T-helper 17 cell (primary cell): ENCODE measurements around the gene NUCB2. TPM values are rescaled to one million over a fixed set of nuclear protein-coding genes. Genes with fewer than 3 reads are reported as not detected.
"Not testable (repeated sequence)": the region's sequence is repeated elsewhere in the genome, so short reads cannot be mapped to it uniquely, and the experiment has no call there.

ENCODE experiments used
- ATAC-seq: fragments of 150-1000 bp; cut with Tn5 transposase; 2 replicates; pipeline ENCODE4 v1.10.0; 2021; ENCODE audit warnings: mild to moderate bottlenecking, moderate library complexity
- DNase-seq, 3 donors: peaks; one replicate each; pipeline versions ENCODE4 v3.0.0 to v3.0.0-alpha.2; 2020 to 2021
- H3K9me3 ChIP-seq: one replicate; pipeline ENCODE4 v1.7.0; 2013; ENCODE audit warnings: low read length, mild to moderate bottlenecking; ENCODE audit not compliant: control insufficient read depth, poor library complexity, severe bottlenecking
- H3K27ac Mint-ChIP-seq: one replicate; pipeline ENCODE4 v1.8.0; 2022; ENCODE audit warnings: mild to moderate bottlenecking, moderate library complexity, mixed read lengths
- H3K27me3 Mint-ChIP-seq: one replicate; pipeline ENCODE4 v1.8.0; 2022; ENCODE audit warnings: mixed read lengths
- H3K36me3 Mint-ChIP-seq: one replicate; pipeline ENCODE4 v1.8.0; 2022; ENCODE audit warnings: low read depth, mixed read lengths
- H3K4me1 Mint-ChIP-seq: one replicate; pipeline ENCODE4 v1.8.0; 2022; ENCODE audit warnings: mild to moderate bottlenecking, mixed read lengths
- H3K4me3 Mint-ChIP-seq: one replicate; pipeline ENCODE4 v1.8.0; 2022; ENCODE audit warnings: mild to moderate bottlenecking, moderate library complexity, mixed read lengths
- total RNA-seq, 4 donors: library from RNA in 2 of 4; stranded (reverse) in 2 of 4; gene quantifications; one replicate each; pipeline ENCODE4 v1.2.3 and lab custom pipeline; 2022 to 2026

The NUCB2 gene
- total RNA-seq, 2 donors from 2014 or later, result 29.5 to 33.6 TPM

- Mint-ChIP-seq H3K4me3 (no peak overlapping the region), H3K27me3 (peaks cover 14% of the 10 kb centered on the region), H3K4me1 (peaks cover 7% of the 10 kb centered on the region), H3K36me3 (no peaks in the 10 kb centered on the region), H3K27ac (no peak overlapping the region)
- DNase-seq (no peak), ATAC-seq (no peak)
- H3K9me3 ChIP-seq, result no peaks in the 10 kb centered on the region
These were observed 20.0 kb upstream of the NUCB2 start for GRCh38 chr11:17256512-17256911.

- no peaks in the 10 kb centered on the region for H3K36me3 Mint-ChIP-seq
- no peak overlapping the region for H3K27ac Mint-ChIP-seq
- peaks cover 7% of the 10 kb centered on the region for H3K4me1 Mint-ChIP-seq
- H3K9me3 ChIP-seq, result no peaks in the 10 kb centered on the region
- DNase-seq (no peak), ATAC-seq (no peak)
- no peak overlapping the region for H3K4me3 Mint-ChIP-seq
- peaks cover 10% of the 10 kb centered on the region for H3K27me3 Mint-ChIP-seq
These were observed 19.3 kb upstream of the NUCB2 start for GRCh38 chr11:17257196-17257595.

GRCh38 chr11:17258670-17259069 lies 17.9 kb upstream of the NUCB2 start:
- H3K27me3 Mint-ChIP-seq, result peaks cover 7% of the 10 kb centered on the region
- DNase-seq (no peak), ATAC-seq (no peak)
- H3K9me3 ChIP-seq, result no peaks in the 10 kb centered on the region
- H3K36me3 Mint-ChIP-seq, result no peaks in the 10 kb centered on the region
- H3K4me1 Mint-ChIP-seq, result peaks cover 9% of the 10 kb centered on the region
- no peak overlapping the region for H3K4me3 Mint-ChIP-seq
- no peak overlapping the region for H3K27ac Mint-ChIP-seq

- Mint-ChIP-seq H3K4me1 (peaks cover 9% of the 10 kb centered on the region), H3K27me3 (peaks cover 7% of the 10 kb centered on the region), H3K27ac (no peak overlapping the region), H3K4me3 (no peak overlapping the region), H3K36me3 (no peaks in the 10 kb centered on the region)
- no peak for ATAC-seq
- DNase-seq, result no peak
- H3K9me3 ChIP-seq, result no peaks in the 10 kb centered on the region
These were observed 17.0 kb upstream of the NUCB2 start for GRCh38 chr11:17259519-17259918.

GRCh38 chr11:17260020-17260419 lies 16.5 kb upstream of the NUCB2 start:
- Mint-ChIP-seq H3K27ac (no peak overlapping the region), H3K27me3 (peaks cover 10% of the 10 kb centered on the region), H3K4me1 (peaks cover 9% of the 10 kb centered on the region), H3K4me3 (no peak overlapping the region), H3K36me3 (no peaks in the 10 kb centered on the region)
- no peaks in the 10 kb centered on the region for H3K9me3 ChIP-seq
- no peak for ATAC-seq
- no peak for DNase-seq

GRCh38 chr11:17263769-17264168 lies 12.8 kb upstream of the NUCB2 start:
- ATAC-seq (no peak), DNase-seq (no peak)
- H3K9me3 ChIP-seq, result no peaks in the 10 kb centered on the region
- peaks cover 4% of the 10 kb centered on the region for H3K4me1 Mint-ChIP-seq
- H3K36me3 Mint-ChIP-seq, result peaks cover 3% of the 10 kb centered on the region
- H3K27me3 Mint-ChIP-seq, result peaks cover 6% of the 10 kb centered on the region
- no peak overlapping the region for H3K4me3 Mint-ChIP-seq
- no peak overlapping the region for H3K27ac Mint-ChIP-seq

GRCh38 chr11:17266781-17267180 lies 9.8 kb upstream of the NUCB2 start:
- Mint-ChIP-seq H3K36me3 (peaks cover 3% of the 10 kb centered on the region), H3K4me3 (no peak overlapping the region), H3K27ac (no peak overlapping the region), H3K4me1 (peaks cover 8% of the 10 kb centered on the region), H3K27me3 (peaks cover 6% of the 10 kb centered on the region)
- ATAC-seq, result no peak
- no peaks in the 10 kb centered on the region for H3K9me3 ChIP-seq
- DNase-seq, result no peak

GRCh38 chr11:17267576-17267975 lies 9.0 kb upstream of the NUCB2 start:
- Mint-ChIP-seq H3K36me3 (peaks cover 3% of the 10 kb centered on the region), H3K4me3 (no peak overlapping the region)
- ATAC-seq, result no peak

GRCh38 chr11:17268500-17268899 lies 8.0 kb upstream of the NUCB2 start:
- not testable (repeated sequence) for H3K4me1 Mint-ChIP-seq, DNase-seq, H3K9me3 ChIP-seq, H3K27me3 Mint-ChIP-seq, H3K4me3 Mint-ChIP-seq, H3K36me3 Mint-ChIP-seq, ATAC-seq
- peak overlapping the region; percentile 16 for H3K27ac Mint-ChIP-seq

More at GRCh38 chr11:17267576-17267975, 9.0 kb upstream of the NUCB2 start:
- Mint-ChIP-seq H3K4me1 (peaks cover 8% of the 10 kb centered on the region), H3K27ac (no peak overlapping the region), H3K27me3 (peaks cover 6% of the 10 kb centered on the region)
- no peaks in the 10 kb centered on the region for H3K9me3 ChIP-seq
- no peak for DNase-seq

- H3K36me3 Mint-ChIP-seq, result peaks cover 3% of the 10 kb centered on the region
- peak overlapping the region; percentile 16 for H3K27ac Mint-ChIP-seq
- H3K4me1 Mint-ChIP-seq, result peaks cover 6% of the 10 kb centered on the region
- no peaks in the 10 kb centered on the region for H3K9me3 ChIP-seq
- H3K4me3 Mint-ChIP-seq, result no peak overlapping the region
- peaks cover 6% of the 10 kb centered on the region for H3K27me3 Mint-ChIP-seq
- no peak for ATAC-seq
- DNase-seq, result no peak
These were observed 7.6 kb upstream of the NUCB2 start for GRCh38 chr11:17268902-17269301.

- H3K36me3 Mint-ChIP-seq, result no peaks in the 10 kb centered on the region
- H3K4me3 Mint-ChIP-seq, result no peak overlapping the region
- H3K27ac Mint-ChIP-seq, result no peak overlapping the region
- no peaks in the 10 kb centered on the region for H3K9me3 ChIP-seq
- H3K27me3 Mint-ChIP-seq, result no peaks in the 10 kb centered on the region
- H3K4me1 Mint-ChIP-seq, result peaks cover 13% of the 10 kb centered on the region
- no peak for ATAC-seq
- no peak for DNase-seq
These were observed 3.7 kb upstream of the NUCB2 start for GRCh38 chr11:17272801-17273200.

- Mint-ChIP-seq H3K4me3 (no peak overlapping the region), H3K36me3 (no peaks in the 10 kb centered on the region), H3K27me3 (no peaks in the 10 kb centered on the region), H3K4me1 (peaks cover 13% of the 10 kb centered on the region), H3K27ac (no peak overlapping the region)
- no peak for DNase-seq
- no peaks in the 10 kb centered on the region for H3K9me3 ChIP-seq
- no peak for ATAC-seq
These were observed 3.3 kb upstream of the NUCB2 start for GRCh38 chr11:17273211-17273610.

GRCh38 chr11:17273668-17274282 lies 2.8 kb upstream of the NUCB2 start:
- no peak overlapping the region for H3K27ac Mint-ChIP-seq
- DNase-seq (no peak), ATAC-seq (no peak)
- H3K4me3 Mint-ChIP-seq, result no peak overlapping the region
- no peaks in the 10 kb centered on the region for H3K9me3 ChIP-seq
- no peaks in the 10 kb centered on the region for H3K36me3 Mint-ChIP-seq
- H3K4me1 Mint-ChIP-seq, result peaks cover 16% of the 10 kb centered on the region
- no peaks in the 10 kb centered on the region for H3K27me3 Mint-ChIP-seq

GRCh38 chr11:17275400-17276235 lies 921 bp upstream of the NUCB2 start:
- no peak for DNase-seq
- no peak for ATAC-seq

More at GRCh38 chr11:17275400-17276235, 921 bp upstream of the NUCB2 start:
- Mint-ChIP-seq H3K27ac (peak overlapping the region; percentile 94), H3K4me1 (peaks cover 13% of the 10 kb centered on the region), H3K4me3 (peak overlapping the region; percentile 92), H3K36me3 (no peaks in the 10 kb centered on the region), H3K27me3 (no peaks in the 10 kb centered on the region)
- H3K9me3 ChIP-seq, result no peaks in the 10 kb centered on the region
